ENCODE data around the gene LRRC38.

LRRC38 gene

GRCh38 chr1:13517193-13517812 lies 3.5 kb upstream of the LRRC38 start:
- H3K27ac ChIP-seq (ENCODE audit: low read depth, low read length), result no peak overlapping the region
- H3K4me3 ChIP-seq (ENCODE audit: low read depth, low read length), result no peak overlapping the region
- H3K36me3 ChIP-seq (ENCODE audit: control insufficient read depth, insufficient read depth, low read length), result no peaks in the 10 kb centered on the region
- H3K9me3 ChIP-seq (ENCODE audit: control insufficient read depth, insufficient read depth, low read depth, low read length), result peaks cover 6% of the 10 kb centered on the region; the same call in 1 of the 2 replicates
- 0 out of 2 replicates have a peak, but pooled peaks cover 2% of the 10 kb centered on the region for H3K4me1 ChIP-seq (ENCODE audit: control insufficient read depth, insufficient read depth, low read length)
- peaks cover 75% of the 10 kb centered on the region for H3K27me3 ChIP-seq (ENCODE audit: control insufficient read depth, insufficient read depth, low read length)
- H3K9ac ChIP-seq (ENCODE audit: low read length), result no peak overlapping the region

GRCh38 chr1:13516606-13517005 lies 2.8 kb upstream of the LRRC38 start:
- H3K27ac ChIP-seq (ENCODE audit: low read depth, low read length), result no peak overlapping the region
- H3K9ac ChIP-seq (ENCODE audit: low read length), result no peak overlapping the region
- H3K27me3 ChIP-seq (ENCODE audit: control insufficient read depth, insufficient read depth, low read length), result peaks cover 82% of the 10 kb centered on the region
- H3K4me1 ChIP-seq (ENCODE audit: control insufficient read depth, insufficient read depth, low read length), result 0 out of 2 replicates have a peak, but pooled peaks cover 2% of the 10 kb centered on the region
- H3K36me3 ChIP-seq (ENCODE audit: control insufficient read depth, insufficient read depth, low read length), result no peaks in the 10 kb centered on the region
- no peak overlapping the region for H3K4me3 ChIP-seq (ENCODE audit: low read depth, low read length)
- H3K9me3 ChIP-seq (ENCODE audit: control insufficient read depth, insufficient read depth, low read depth, low read length), result peaks cover 6% of the 10 kb centered on the region; the same call in 1 of the 2 replicates

- Histone ChIP-seq H3K4me3 (ENCODE audit: low read depth, low read length) (no peak overlapping the region), H3K27ac (ENCODE audit: low read depth, low read length) (no peak overlapping the region), H3K36me3 (ENCODE audit: control insufficient read depth, insufficient read depth, low read length) (no peaks in the 10 kb centered on the region), H3K4me1 (ENCODE audit: control insufficient read depth, insufficient read depth, low read length) (peaks cover 2% of the 10 kb centered on the region; the same call in 1 of the 2 replicates), H3K27me3 (ENCODE audit: control insufficient read depth, insufficient read depth, low read length) (peaks cover 94% of the 10 kb centered on the region), H3K9me3 (ENCODE audit: control insufficient read depth, insufficient read depth, low read depth, low read length) (peaks cover 6% of the 10 kb centered on the region; the same call in 1 of the 2 replicates), H3K9ac (ENCODE audit: low read length) (no peak overlapping the region)
Observed at GRCh38 chr1:13514821-13515220, 1.0 kb upstream of the LRRC38 start.

- H3K27me3 ChIP-seq (ENCODE audit: control insufficient read depth, insufficient read depth, low read length), result peaks cover 98% of the 10 kb centered on the region
- no peaks in the 10 kb centered on the region for H3K9me3 ChIP-seq (ENCODE audit: control insufficient read depth, insufficient read depth, low read depth, low read length)
- no peak overlapping the region for H3K27ac ChIP-seq (ENCODE audit: low read depth, low read length)
- no peaks in the 10 kb centered on the region for H3K36me3 ChIP-seq (ENCODE audit: control insufficient read depth, insufficient read depth, low read length)
- no peak overlapping the region for H3K9ac ChIP-seq (ENCODE audit: low read length)
- H3K4me1 ChIP-seq (ENCODE audit: control insufficient read depth, insufficient read depth, low read length), result peaks cover 2% of the 10 kb centered on the region; the same call in 1 of the 2 replicates
- peak overlapping the region; percentile 59 for H3K4me3 ChIP-seq (ENCODE audit: low read depth, low read length)
Observed at GRCh38 chr1:13513063-13513894, 524 bp downstream of the LRRC38 start.

GRCh38 chr1:13512472-13512871 lies 1.3 kb downstream of the LRRC38 start:
- H3K27me3 ChIP-seq (ENCODE audit: control insufficient read depth, insufficient read depth, low read length), result peaks cover 90% of the 10 kb centered on the region
- peaks cover 2% of the 10 kb centered on the region; the same call in 1 of the 2 replicates for H3K4me1 ChIP-seq (ENCODE audit: control insufficient read depth, insufficient read depth, low read length)
- peak overlapping the region; percentile 59 for H3K4me3 ChIP-seq (ENCODE audit: low read depth, low read length)
- no peak overlapping the region for H3K27ac ChIP-seq (ENCODE audit: low read depth, low read length)
- H3K36me3 ChIP-seq (ENCODE audit: control insufficient read depth, insufficient read depth, low read length), result no peaks in the 10 kb centered on the region
- no peaks in the 10 kb centered on the region for H3K9me3 ChIP-seq (ENCODE audit: control insufficient read depth, insufficient read depth, low read depth, low read length)
- H3K9ac ChIP-seq (ENCODE audit: low read length), result no peak overlapping the region

- Histone ChIP-seq H3K27me3 (ENCODE audit: control insufficient read depth, insufficient read depth, low read length) (peaks cover 85% of the 10 kb centered on the region), H3K4me3 (ENCODE audit: low read depth, low read length) (no peak overlapping the region), H3K9ac (ENCODE audit: low read length) (no peak overlapping the region), H3K4me1 (ENCODE audit: control insufficient read depth, insufficient read depth, low read length) (peaks cover under 1% of the 10 kb centered on the region; the same call in 1 of the 2 replicates), H3K9me3 (ENCODE audit: control insufficient read depth, insufficient read depth, low read depth, low read length) (no peaks in the 10 kb centered on the region), H3K27ac (ENCODE audit: low read depth, low read length) (no peak overlapping the region), H3K36me3 (ENCODE audit: control insufficient read depth, insufficient read depth, low read length) (no peaks in the 10 kb centered on the region)
Observed at GRCh38 chr1:13510499-13510898, 3.3 kb downstream of the LRRC38 start.

- H3K36me3 ChIP-seq (ENCODE audit: control insufficient read depth, insufficient read depth, low read length), result no peaks in the 10 kb centered on the region
- H3K27ac ChIP-seq (ENCODE audit: low read depth, low read length), result no peak overlapping the region
- no peak overlapping the region for H3K4me3 ChIP-seq (ENCODE audit: low read depth, low read length)
- no peak overlapping the region for H3K9ac ChIP-seq (ENCODE audit: low read length)
- H3K9me3 ChIP-seq (ENCODE audit: control insufficient read depth, insufficient read depth, low read depth, low read length), result no peaks in the 10 kb centered on the region
- peaks cover 54% of the 10 kb centered on the region for H3K27me3 ChIP-seq (ENCODE audit: control insufficient read depth, insufficient read depth, low read length)
- peaks cover 4% of the 10 kb centered on the region; the same call in 1 of the 2 replicates for H3K4me1 ChIP-seq (ENCODE audit: control insufficient read depth, insufficient read depth, low read length)
Observed at GRCh38 chr1:13507075-13507474, 6.7 kb downstream of the LRRC38 start.

- H3K4me3 ChIP-seq (ENCODE audit: low read depth, low read length), result no peak overlapping the region
- peaks cover 4% of the 10 kb centered on the region; the same call in 1 of the 2 replicates for H3K4me1 ChIP-seq (ENCODE audit: control insufficient read depth, insufficient read depth, low read length)
- H3K36me3 ChIP-seq (ENCODE audit: control insufficient read depth, insufficient read depth, low read length), result no peaks in the 10 kb centered on the region
- H3K27me3 ChIP-seq (ENCODE audit: control insufficient read depth, insufficient read depth, low read length), result peaks cover 34% of the 10 kb centered on the region
- no peak overlapping the region for H3K27ac ChIP-seq (ENCODE audit: low read depth, low read length)
- H3K9me3 ChIP-seq (ENCODE audit: control insufficient read depth, insufficient read depth, low read depth, low read length), result no peaks in the 10 kb centered on the region
- H3K9ac ChIP-seq (ENCODE audit: low read length), result no peak overlapping the region
Observed at GRCh38 chr1:13505020-13505419, 8.8 kb downstream of the LRRC38 start.

- Histone ChIP-seq H3K27me3 (ENCODE audit: control insufficient read depth, insufficient read depth, low read length) (peaks cover 12% of the 10 kb centered on the region), H3K27ac (ENCODE audit: low read depth, low read length) (no peak overlapping the region), H3K4me1 (ENCODE audit: control insufficient read depth, insufficient read depth, low read length) (peaks cover 4% of the 10 kb centered on the region; the same call in 1 of the 2 replicates)
Observed at GRCh38 chr1:13500806-13501205, 13.0 kb downstream of the LRRC38 start.

GRCh38 chr1:13499422-13499821 lies 14.4 kb downstream of the LRRC38 start:
- Histone ChIP-seq H3K9me3 (ENCODE audit: control insufficient read depth, insufficient read depth, low read depth, low read length) (no peaks in the 10 kb centered on the region), H3K36me3 (ENCODE audit: control insufficient read depth, insufficient read depth, low read length) (no peaks in the 10 kb centered on the region), H3K9ac (ENCODE audit: low read length) (no peak overlapping the region), H3K4me3 (ENCODE audit: low read depth, low read length) (no peak overlapping the region), H3K27me3 (ENCODE audit: control insufficient read depth, insufficient read depth, low read length) (peaks cover 16% of the 10 kb centered on the region), H3K27ac (ENCODE audit: low read depth, low read length) (no peak overlapping the region), H3K4me1 (ENCODE audit: control insufficient read depth, insufficient read depth, low read length) (no peaks in the 10 kb centered on the region)

More at GRCh38 chr1:13500806-13501205, 13.0 kb downstream of the LRRC38 start:
- Histone ChIP-seq H3K9ac (ENCODE audit: low read length) (no peak overlapping the region), H3K36me3 (ENCODE audit: control insufficient read depth, insufficient read depth, low read length) (no peaks in the 10 kb centered on the region), H3K4me3 (ENCODE audit: low read depth, low read length) (no peak overlapping the region), H3K9me3 (ENCODE audit: control insufficient read depth, insufficient read depth, low read depth, low read length) (no peaks in the 10 kb centered on the region)

- Histone ChIP-seq H3K4me3 (ENCODE audit: low read depth, low read length) (no peak overlapping the region), H3K27me3 (ENCODE audit: control insufficient read depth, insufficient read depth, low read length) (peaks cover 16% of the 10 kb centered on the region), H3K9ac (ENCODE audit: low read length) (no peak overlapping the region), H3K4me1 (ENCODE audit: control insufficient read depth, insufficient read depth, low read length) (no peaks in the 10 kb centered on the region), H3K27ac (ENCODE audit: low read depth, low read length) (no peak overlapping the region), H3K9me3 (ENCODE audit: control insufficient read depth, insufficient read depth, low read depth, low read length) (no peaks in the 10 kb centered on the region), H3K36me3 (ENCODE audit: control insufficient read depth, insufficient read depth, low read length) (no peaks in the 10 kb centered on the region)
Observed at GRCh38 chr1:13498553-13498952, 15.2 kb downstream of the LRRC38 start.

All from HUES6 (cell line).